Neural cell (in vitro differentiated cells): Measurements from ENCODE around the gene PTPRN2.

Experiments used
- CTCF ChIP-seq: fragments of 450-650 bp; IDR thresholded peaks from 2 replicates; pipeline ENCODE4 v1.5.1; 2014; ENCODE audit warnings: antibody characterized with exemption, mild to moderate bottlenecking, moderate library complexity; ENCODE audit not compliant: poor library complexity, severe bottlenecking
- EZH2 ChIP-seq: fragments of 200-600, 300-800 bp; shearing (Covaris generic), sonication (generic); IDR thresholded peaks from 2 replicates; pipeline ENCODE4 v1.6.1; 2014; ENCODE audit warnings: antibody characterized with exemption, low read length, borderline replicate concordance, mild to moderate bottlenecking; ENCODE audit not compliant: insufficient read depth, poor library complexity, severe bottlenecking

- TF ChIP-seq EZH2 (no peak), CTCF (no peak)
Measured at GRCh38 chr7:158620839-158621441, 33.3 kb upstream of the PTPRN2 start.
